Measurements from ENCODE around the gene LGALSL.
"Not testable (repeated sequence)": the region's sequence is repeated elsewhere in the genome, so short reads cannot be mapped to it uniquely, and the experiment has no call there.

Gene LGALSL

GRCh38 chr2:64442801-64443429, 11.0 kb upstream of the LGALSL start:
- DNase-seq (ENCODE audit: low read depth): no peak

DNA sequence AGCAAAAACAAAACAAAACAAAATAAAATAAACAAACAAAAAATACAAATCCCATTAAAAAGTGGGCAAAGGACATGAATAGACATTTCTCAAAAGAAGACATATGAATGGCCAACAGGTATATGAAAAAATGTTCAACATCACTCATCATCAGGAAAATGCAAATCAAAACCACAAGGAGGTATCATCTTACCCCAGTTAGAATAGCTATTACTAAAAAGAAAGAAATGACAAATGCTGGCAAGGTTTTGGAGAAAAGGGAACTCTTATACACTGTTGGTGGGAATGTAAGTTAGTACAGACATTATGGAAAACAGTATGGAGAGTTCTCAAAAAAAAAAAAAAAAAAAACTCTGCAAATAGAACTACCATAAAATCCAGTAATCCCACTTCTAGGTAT, 8.0 kb upstream of the LGALSL start:
- not testable (repeated sequence) for DNase-seq (ENCODE audit: low read depth)

- DNase-seq (ENCODE audit: low read depth): no peak
These were observed 6.5 kb upstream of the LGALSL start for GRCh38 chr2:64447317-64448040.

- no peak for DNase-seq (ENCODE audit: low read depth)
These were observed 5.9 kb upstream of the LGALSL start for GRCh38 chr2:64448041-64448426.

DNA sequence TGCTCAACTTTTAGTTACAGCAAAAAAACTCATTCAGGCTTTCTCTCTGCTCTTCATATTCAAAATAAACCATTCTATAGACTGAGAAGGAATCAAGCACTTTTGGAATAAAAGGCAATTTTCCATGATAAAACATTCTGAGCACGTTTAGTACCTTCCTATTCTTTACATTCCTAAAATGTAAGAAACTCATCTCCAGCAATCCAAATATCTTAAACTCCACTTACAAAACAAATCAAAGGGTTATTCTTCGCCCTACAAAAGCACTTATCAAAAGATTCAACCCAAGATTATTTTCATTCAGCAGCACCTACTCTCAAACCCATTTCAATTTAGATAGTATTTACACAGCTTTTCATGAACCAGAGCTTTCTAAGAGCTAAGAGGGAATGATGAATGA, 2.9 kb upstream of the LGALSL start:
- DNase-seq (ENCODE audit: low read depth): no peak

GRCh38 chr2:64454386-64455332, 697 bp downstream of the LGALSL start:
- DNase-seq (ENCODE audit: low read depth): no peak

DNA sequence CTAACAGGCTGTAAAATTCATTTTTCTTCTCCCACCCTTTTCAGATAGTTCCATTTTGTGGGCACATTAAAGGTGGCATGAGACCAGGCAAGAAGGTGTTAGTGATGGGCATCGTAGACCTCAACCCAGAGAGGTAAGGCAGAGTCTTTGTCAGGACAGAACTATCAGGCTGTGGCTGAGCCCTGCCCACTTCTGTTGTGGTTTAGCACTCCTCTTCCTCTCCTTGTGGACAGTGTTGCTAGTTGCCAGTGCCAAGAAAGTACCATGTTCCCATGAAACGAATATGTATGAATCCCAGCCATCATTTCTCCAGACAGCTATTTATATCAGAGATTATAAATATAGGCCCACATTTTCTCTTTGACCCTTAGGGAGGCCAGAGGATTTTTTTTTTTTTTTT, 1.6 kb downstream of the LGALSL start:
- no peak for DNase-seq (ENCODE audit: low read depth)

- no peak for DNase-seq (ENCODE audit: low read depth)
These were observed 2.3 kb downstream of the LGALSL start for GRCh38 chr2:64456293-64456692.

DNA sequence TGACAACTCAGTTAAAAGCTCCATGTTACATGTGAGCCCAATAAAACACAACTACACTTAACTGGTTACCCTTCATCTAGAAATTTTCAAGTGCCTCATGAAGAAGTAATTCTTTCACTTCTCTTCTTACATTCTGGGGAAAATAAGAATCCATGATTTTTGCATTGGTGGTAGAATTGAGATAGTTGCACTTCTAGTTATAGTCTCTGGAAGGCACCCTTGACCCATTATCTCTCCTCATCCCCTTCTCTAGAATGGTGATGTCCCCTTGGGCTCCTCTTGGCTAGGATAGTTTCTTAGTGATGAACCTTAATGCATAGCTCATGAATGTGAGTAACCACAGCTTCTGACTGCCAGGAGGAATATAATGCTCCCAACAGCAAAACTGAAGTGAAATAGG, 3.6 kb downstream of the LGALSL start:
- DNase-seq (ENCODE audit: low read depth): no peak

- DNase-seq (ENCODE audit: low read depth): no peak
These were observed 5.6 kb downstream of the LGALSL start for GRCh38 chr2:64459575-64459974.

DNA sequence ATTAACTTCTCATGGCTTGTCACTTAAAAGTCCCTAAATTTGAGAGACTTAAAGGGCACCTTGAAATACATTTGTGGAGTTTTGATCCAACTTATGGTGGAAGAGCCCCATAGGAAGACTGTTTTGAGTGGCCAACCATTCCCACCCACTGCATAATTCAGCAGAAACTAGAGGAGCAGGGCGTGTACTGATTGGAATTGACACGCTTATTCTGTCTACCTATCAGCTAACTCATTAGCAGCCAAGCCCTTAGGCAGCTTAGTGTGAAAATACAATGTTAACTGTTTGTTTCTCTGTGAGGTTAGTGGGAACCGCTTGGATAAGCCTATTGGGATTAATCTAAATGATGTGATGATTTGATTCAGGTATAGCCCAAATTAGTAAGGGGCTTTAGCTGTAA, 6.4 kb downstream of the LGALSL start:
- no peak for DNase-seq (ENCODE audit: low read depth)

- DNase-seq (ENCODE audit: low read depth): no peak
These were observed 7.5 kb downstream of the LGALSL start for GRCh38 chr2:64461271-64462058.

- no peak for DNase-seq (ENCODE audit: low read depth)
These were observed 8.2 kb downstream of the LGALSL start for GRCh38 chr2:64462171-64462570.

DNA sequence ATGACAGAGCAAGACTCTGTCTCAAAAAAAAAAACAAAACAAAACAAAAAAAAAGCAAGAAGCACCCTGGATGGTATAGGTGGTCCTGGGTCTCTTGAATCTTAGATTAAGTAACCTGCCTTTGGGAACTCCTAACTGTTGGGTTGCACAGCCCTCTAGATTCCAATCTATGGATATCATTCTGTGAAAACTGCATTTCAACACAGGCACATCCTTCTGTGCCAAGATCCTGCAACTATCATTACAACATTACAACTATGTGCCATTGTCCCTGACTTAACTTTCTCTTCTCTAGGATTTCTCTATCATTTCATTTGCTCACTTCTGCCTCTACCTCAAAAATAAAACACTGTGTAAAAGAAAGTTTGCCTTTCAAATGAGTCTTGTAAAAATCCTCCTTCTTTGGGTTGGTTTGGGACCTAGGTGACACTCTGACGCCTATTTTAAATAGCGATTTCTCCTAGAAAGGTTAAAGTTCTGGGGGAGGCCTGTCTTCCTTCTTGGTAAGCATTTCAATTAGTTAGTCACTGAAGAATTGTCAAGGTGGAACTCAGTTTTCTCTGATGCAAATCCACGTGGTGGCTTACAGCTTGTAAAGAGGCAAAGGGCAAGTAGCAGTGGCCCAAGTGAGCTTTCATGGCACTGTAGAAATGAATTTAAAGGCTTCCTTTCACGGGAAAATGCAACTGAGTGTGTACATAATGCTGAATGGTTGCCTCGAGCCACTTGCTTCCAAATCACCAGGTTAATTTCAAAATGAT, 9.2 kb downstream of the LGALSL start:
- no peak for DNase-seq (ENCODE audit: low read depth)

DNA sequence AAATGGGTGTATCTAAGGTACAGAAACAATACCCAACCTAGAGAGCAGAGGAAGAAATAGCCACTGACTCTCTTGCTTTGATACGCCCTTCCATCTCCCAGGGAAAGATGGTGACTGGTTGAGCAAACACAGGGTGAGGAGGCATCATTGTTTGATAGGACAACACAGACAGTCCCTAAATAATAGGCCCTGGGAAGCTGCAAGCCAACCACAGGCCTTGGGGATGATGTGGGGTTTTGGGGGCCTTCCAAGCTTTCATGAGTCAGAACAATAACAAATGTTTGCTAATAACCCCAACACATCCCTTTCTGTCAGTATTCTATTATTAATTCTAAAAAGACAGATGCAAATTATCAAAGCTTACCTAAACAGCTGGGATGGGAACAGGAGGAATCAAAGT, 9.8 kb downstream of the LGALSL start:
- no peak for DNase-seq (ENCODE audit: low read depth)

- no peak for DNase-seq (ENCODE audit: low read depth)
These were observed 12.6 kb downstream of the LGALSL start for GRCh38 chr2:64466478-64467085.

GRCh38 chr2:64467096-64467843, 13.3 kb downstream of the LGALSL start:
- no peak for DNase-seq (ENCODE audit: low read depth)

DNA sequence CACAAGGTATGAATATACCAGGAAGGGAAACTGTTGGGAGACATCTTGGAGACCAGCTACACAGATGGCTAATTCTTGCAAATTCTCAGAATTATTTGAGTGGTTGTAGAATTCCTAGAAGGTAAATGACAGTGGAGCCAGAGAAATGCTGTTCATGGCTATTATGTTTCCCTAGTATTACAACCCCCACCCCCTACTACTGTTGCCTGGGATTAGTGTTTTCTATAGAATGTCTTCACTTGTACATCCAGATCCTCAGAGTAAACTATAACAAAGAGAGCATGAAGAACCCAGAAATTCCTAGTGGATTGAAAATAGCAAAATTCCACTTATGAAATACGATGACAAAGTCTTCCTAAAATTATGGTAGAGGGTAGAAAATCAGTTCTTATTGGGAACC, 15.3 kb downstream of the LGALSL start:
- DNase-seq (ENCODE audit: low read depth): no peak

GRCh38 chr2:64470071-64470470, 16.1 kb downstream of the LGALSL start:
- DNase-seq (ENCODE audit: low read depth): no peak

DNA sequence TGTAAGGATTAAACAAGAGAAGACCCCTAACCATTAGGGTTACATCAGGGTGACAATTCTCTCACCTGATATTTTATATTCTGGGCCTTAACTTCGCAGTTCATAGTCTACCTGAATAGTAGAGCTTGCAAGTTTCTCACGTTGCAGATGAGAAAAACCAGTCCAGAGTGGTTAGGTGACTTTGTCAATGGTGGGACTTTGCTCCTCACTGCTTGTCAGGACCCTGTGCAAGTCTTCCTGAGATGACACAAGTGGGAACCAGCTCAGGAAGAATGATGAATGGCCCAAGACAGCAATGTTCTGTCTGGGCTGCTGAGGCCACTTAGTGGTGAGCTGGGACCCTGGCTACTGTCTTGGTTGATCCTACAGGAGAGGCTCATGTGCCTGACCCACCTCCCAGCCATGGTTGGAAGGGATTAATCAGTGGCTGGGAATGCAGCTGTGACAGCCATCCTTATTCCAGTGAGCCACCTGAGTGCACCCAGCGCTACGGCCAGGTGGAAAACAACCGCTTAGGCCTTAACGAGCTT, 16.9 kb downstream of the LGALSL start:
- no peak for DNase-seq (ENCODE audit: low read depth)
